Thyroid gland (tissue), 4 donors: ENCODE data around the gene RAB11FIP4. TPM values are rescaled to one million over a fixed set of nuclear protein-coding genes. Genes with fewer than 3 reads are reported as not detected.

Experiments used
- DNase-seq, 2 donors: peaks; one replicate each; pipeline ENCODE4 v3.0.0-alpha.2; 2019
- H3K27ac ChIP-seq, 3 donors: fragments of 200-600 bp; sonication (generic); 1 replicate in 2 of 3; 2 replicates in 1 of 3; pipeline ENCODE4 v1.5.1; 2016 to 2019; ENCODE audit warnings: mild to moderate bottlenecking in 1 of 3, moderate library complexity in 1 of 3
- H3K27me3 ChIP-seq: fragments of 200-600 bp; sonication (generic); one replicate; pipeline ENCODE4 v1.5.1; 2019
- H3K36me3 ChIP-seq, 2 donors: fragments of 200-600 bp; sonication (generic); one replicate each; pipeline ENCODE4 v1.5.1; 2016 to 2019
- H3K4me1 ChIP-seq, 2 donors: fragments of 200-600 bp; sonication (generic); one replicate each; pipeline ENCODE4 v1.5.1; 2017 to 2019
- H3K4me3 ChIP-seq, 3 donors: fragments of 200-600 bp; sonication (generic); replicated peaks in 1 of 3; 1 replicate in 2 of 3; 2 replicates in 1 of 3; pipeline ENCODE4 v1.5.1; 2016; ENCODE audit warnings: mild to moderate bottlenecking in 1 of 3
- H3K9me3 ChIP-seq: fragments of 200-600 bp; sonication (generic); one replicate; pipeline ENCODE4 v1.5.1; 2017
- CTCF ChIP-seq, 6 experiments: fragments of 200-600 bp in 3 of 6; fragments of 450-650 bp in 3 of 6; sonication (generic) in 3 of 6; IDR thresholded peaks; one replicate each; pipeline ENCODE4 v1.5.1; 2016 to 2019; ENCODE audit warnings: antibody characterized with exemption in 6 of 6, mild to moderate bottlenecking in 2 of 6, inconsistent platforms in 1 of 6, moderate library complexity in 1 of 6
- POLR2A ChIP-seq, 2 donors: fragments of 450-650 bp; IDR thresholded peaks; one replicate each; pipeline ENCODE4 v1.6.1; 2017; ENCODE audit warnings: antibody characterized with exemption in 2 of 2, mild to moderate bottlenecking in 2 of 2, moderate library complexity in 1 of 2
- WGBS, 2 donors: methylation state at CpG; one replicate each; pipeline ENCODE4 v1.1.5; 2017; 5-methylcytosine and 5-hydroxymethylcytosine counted together
- intact Hi-C: fragments of 100-400 bp; cut with DNase I; formaldehyde crosslinking; loops from one replicate; pipeline ENCODE4 v1.15.1; 2023
- total RNA-seq, 4 donors: library from RNA; depleted of rRNA; stranded (reverse); fragments of >200 nt; gene quantifications; one replicate each; pipeline ENCODE4 v1.2.3, GENCODE V29; 2016

Gene RAB11FIP4
- total RNA-seq, 4 donors from 2014 or later: 21.1 to 44.5 (median 24.9) TPM

- WGBS, 2 donors: 77 to 79% methylated on average over 16 to 20 of the region's 21 CpGs
- Histone ChIP-seq H3K4me1 (peaks cover 0 to 3% of the 10 kb centered on the region in 2 donors), H3K27ac (no peak overlapping the region), H3K27me3 (no peaks in the 10 kb centered on the region), H3K4me3 (no peak overlapping the region), H3K36me3 (no peaks in the 10 kb centered on the region), H3K9me3 (no peaks in the 10 kb centered on the region)
- TF ChIP-seq POLR2A (IDR thresholded peaks at IDR 0.05): no peak
- intact Hi-C loops: no loop called here
- DNase-seq: no peak
Measured at GRCh38 chr17:31433811-31434726, 42.6 kb downstream of the RAB11FIP4 start.

DNA sequence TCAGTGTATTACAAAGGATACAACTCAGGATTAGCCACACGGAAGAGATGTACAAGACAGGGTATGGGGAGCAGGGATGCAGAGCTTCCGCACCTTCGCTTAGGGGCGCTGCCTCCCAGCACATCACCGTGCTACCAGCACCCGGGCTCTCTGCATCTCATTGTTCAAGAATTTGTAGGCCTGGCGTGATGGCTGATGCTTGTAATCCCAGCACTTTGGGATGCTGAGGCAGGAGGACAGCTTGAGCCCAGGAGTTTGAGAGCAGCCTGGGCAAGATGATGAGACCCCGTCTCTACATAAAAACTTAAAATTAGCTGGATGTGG is 43.2 kb downstream of the RAB11FIP4 start:
- no peaks in the 10 kb centered on the region for H3K27me3 ChIP-seq
- DNase-seq: no peak
- H3K9me3 ChIP-seq: no peaks in the 10 kb centered on the region
- H3K4me3 ChIP-seq: no peak overlapping the region
- H3K36me3 ChIP-seq: no peaks in the 10 kb centered on the region
- H3K27ac ChIP-seq: no peak overlapping the region
- H3K4me1 ChIP-seq: peaks cover 0 to 3% of the 10 kb centered on the region in 2 donors
- 83 to 89% methylated on average over 8 of the region's 8 CpGs for WGBS, 2 donors
- intact Hi-C loops: loop anchor here (5.0 kb wide), 2 partner anchors 93 to 408 kb away; no protein-coding TSS in a partner anchor
- no peak for TF ChIP-seq POLR2A (IDR thresholded peaks at IDR 0.05)
- no peak for TF ChIP-seq CTCF (IDR thresholded peaks at IDR 0.05)

GRCh38 chr17:31435581-31435980 is 44.1 kb downstream of the RAB11FIP4 start:
- WGBS, 2 donors: 44 to 75% methylated on average over 1 of the region's 2 CpGs
- H3K9me3 ChIP-seq: no peaks in the 10 kb centered on the region
- H3K4me3 ChIP-seq: no peak overlapping the region
- no peaks in the 10 kb centered on the region for H3K36me3 ChIP-seq
- intact Hi-C loops: loop anchor here (5.0 kb wide), 2 partner anchors 92 to 407 kb away; no protein-coding TSS in a partner anchor
- DNase-seq: no peak
- H3K27me3 ChIP-seq: no peaks in the 10 kb centered on the region
- no peak for TF ChIP-seq POLR2A (IDR thresholded peaks at IDR 0.05)
- no peak for TF ChIP-seq CTCF (IDR thresholded peaks at IDR 0.05)
- H3K4me1 ChIP-seq: peaks cover 0 to 3% of the 10 kb centered on the region in 2 donors
- no peak overlapping the region for H3K27ac ChIP-seq

DNA sequence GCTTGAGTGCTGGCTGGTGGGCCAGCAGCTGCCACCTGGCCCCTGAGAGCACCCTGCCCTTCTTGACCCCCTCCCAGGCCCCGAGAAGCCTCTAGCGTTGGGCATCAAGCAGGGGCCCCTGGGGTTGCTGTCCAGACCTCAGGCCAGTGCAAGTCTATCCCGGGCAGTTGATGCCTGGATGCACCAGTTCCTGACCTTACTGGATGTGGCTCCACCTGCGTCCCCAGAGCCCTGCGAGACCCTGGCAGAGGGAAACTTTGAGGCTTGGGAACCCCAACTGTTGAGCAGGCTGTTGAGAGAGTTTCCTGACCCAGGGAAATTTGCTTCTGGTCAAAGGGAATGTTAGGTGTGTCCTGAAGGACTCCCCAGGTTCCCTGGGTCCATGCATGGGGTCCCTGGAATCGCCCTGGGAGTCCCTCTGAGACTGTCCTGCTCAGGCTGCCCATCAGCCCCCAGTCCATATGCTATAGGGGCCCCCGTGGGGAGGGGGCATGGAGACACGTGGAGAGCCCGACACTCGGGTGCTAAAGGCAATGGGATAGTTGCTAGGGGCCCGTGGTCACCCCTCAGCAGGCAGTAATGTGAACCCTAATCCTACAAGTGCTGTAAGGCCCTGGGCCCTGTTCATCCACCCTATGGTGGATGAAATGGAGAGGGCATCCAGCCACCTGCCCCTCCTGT is 46.4 kb downstream of the RAB11FIP4 start:
- no peaks in the 10 kb centered on the region for H3K36me3 ChIP-seq
- no peak overlapping the region for H3K4me3 ChIP-seq
- H3K4me1 ChIP-seq: peaks cover 0 to 3% of the 10 kb centered on the region in 2 donors
- no peaks in the 10 kb centered on the region for H3K27me3 ChIP-seq
- DNase-seq: no peak
- H3K27ac ChIP-seq: no peak overlapping the region
- no peaks in the 10 kb centered on the region for H3K9me3 ChIP-seq
- 62 to 68% methylated on average over 6 to 9 of the region's 11 CpGs for WGBS, 2 donors
- intact Hi-C loops: loop anchor here (5.0 kb wide), 2 partner anchors 89 to 404 kb away; no protein-coding TSS in a partner anchor
- TF ChIP-seq POLR2A (IDR thresholded peaks at IDR 0.05): no peak
- TF ChIP-seq CTCF (IDR thresholded peaks at IDR 0.05): no peak

DNA sequence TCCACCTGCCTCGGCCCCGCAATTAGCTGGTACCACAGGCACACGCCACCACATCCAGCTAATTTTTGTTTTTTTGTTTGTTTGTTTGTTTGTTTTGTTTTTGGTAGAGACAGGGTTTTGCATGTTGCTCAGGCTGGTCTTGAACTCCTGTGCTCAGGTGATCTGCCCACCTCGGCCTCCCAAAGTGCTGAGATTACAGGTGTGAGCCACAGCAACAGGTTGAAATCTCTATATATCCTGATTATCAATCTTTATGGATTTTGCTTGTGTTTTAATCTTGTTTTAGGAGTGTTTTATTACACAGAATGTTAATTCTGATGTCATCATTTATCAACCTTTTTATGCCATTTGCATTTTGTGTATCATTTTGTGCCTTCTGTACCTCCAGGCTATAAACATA is 48.2 kb downstream of the RAB11FIP4 start:
- TF ChIP-seq CTCF (IDR thresholded peaks at IDR 0.05) (no peak), POLR2A (IDR thresholded peaks at IDR 0.05) (no peak)
- H3K36me3 ChIP-seq: no peaks in the 10 kb centered on the region
- no peaks in the 10 kb centered on the region for H3K9me3 ChIP-seq
- H3K4me3 ChIP-seq: no peak overlapping the region
- no peak overlapping the region for H3K27ac ChIP-seq
- intact Hi-C loops: loop anchor here (5.0 kb wide), 2 partner anchors 88 to 403 kb away; no protein-coding TSS in a partner anchor
- 91 to 92% methylated on average over 4 of the region's 4 CpGs for WGBS, 2 donors
- H3K4me1 ChIP-seq: peaks cover 0 to 11% of the 10 kb centered on the region in 2 donors
- H3K27me3 ChIP-seq: no peaks in the 10 kb centered on the region
- DNase-seq: no peak
